HG03432 (cell line): ENCODE results near the gene TCEA2.
A peak's percentile ranks its signal among the peaks of the same experiment; 100 is the strongest.

Source experiments
- ATAC-seq: cut with Tn5 transposase; IDR thresholded peaks from one replicate; pipeline ENCODE4 v1.9.1; 2021; ENCODE audit warnings: mild to moderate bottlenecking, moderate library complexity; ENCODE audit not compliant: unreplicated experiment

TCEA2 gene

GRCh38 chr20:64048402-64049044 lies 14.5 kb upstream of the TCEA2 start:
- ATAC-seq, result no peak

GRCh38 chr20:64049060-64049877 lies 13.7 kb upstream of the TCEA2 start, which contains the start of gene SOX18:
SOX18 (minus strand) TSS chr20:64049639; CDS start chr20:64049516, 123 bp downstream.
- no peak for ATAC-seq

- ATAC-seq, result no peak
These were observed 13.1 kb upstream of the TCEA2 start for GRCh38 chr20:64049878-64050260.

GRCh38 chr20:64050261-64051032 lies 12.6 kb upstream of the TCEA2 start:
- ATAC-seq, result no peak

GRCh38 chr20:64051033-64051452 lies 12.0 kb upstream of the TCEA2 start:
- no peak for ATAC-seq

GRCh38 chr20:64051561-64052325 lies 11.3 kb upstream of the TCEA2 start:
- ATAC-seq, result no peak

GRCh38 chr20:64052326-64052722 lies 10.7 kb upstream of the TCEA2 start:
- no peak for ATAC-seq

- no peak for ATAC-seq
These were observed 9.8 kb upstream of the TCEA2 start for GRCh38 chr20:64052987-64053840.

- no peak for ATAC-seq
These were observed 8.9 kb upstream of the TCEA2 start for GRCh38 chr20:64053841-64054661.

- no peak for ATAC-seq
These were observed 7.6 kb upstream of the TCEA2 start for GRCh38 chr20:64055396-64055892.

- no peak for ATAC-seq
These were observed 6.9 kb upstream of the TCEA2 start for GRCh38 chr20:64055893-64056638.

GRCh38 chr20:64056639-64056888 lies 6.4 kb upstream of the TCEA2 start:
- ATAC-seq, result no peak

GRCh38 chr20:64056889-64057627 lies 5.9 kb upstream of the TCEA2 start:
- peak; percentile 21 for ATAC-seq

GRCh38 chr20:64057628-64058498 lies 5.1 kb upstream of the TCEA2 start:
- ATAC-seq, result peak; percentile 57

- no peak for ATAC-seq
These were observed 4.5 kb upstream of the TCEA2 start for GRCh38 chr20:64058536-64058935.

- ATAC-seq, result no peak
These were observed 762 bp upstream of the TCEA2 start for GRCh38 chr20:64062276-64062595.
